NOMO-1 (cell line): Measurements from ENCODE around the gene SSTR3.

Experiments used
- DNase-seq, 2 experiments: peaks; one replicate each; lab custom pipeline; 2025; ENCODE audit not compliant: unreplicated experiment in 2 of 2; lab: John Stamatoyannopoulos, UW

Gene SSTR3

DNA sequence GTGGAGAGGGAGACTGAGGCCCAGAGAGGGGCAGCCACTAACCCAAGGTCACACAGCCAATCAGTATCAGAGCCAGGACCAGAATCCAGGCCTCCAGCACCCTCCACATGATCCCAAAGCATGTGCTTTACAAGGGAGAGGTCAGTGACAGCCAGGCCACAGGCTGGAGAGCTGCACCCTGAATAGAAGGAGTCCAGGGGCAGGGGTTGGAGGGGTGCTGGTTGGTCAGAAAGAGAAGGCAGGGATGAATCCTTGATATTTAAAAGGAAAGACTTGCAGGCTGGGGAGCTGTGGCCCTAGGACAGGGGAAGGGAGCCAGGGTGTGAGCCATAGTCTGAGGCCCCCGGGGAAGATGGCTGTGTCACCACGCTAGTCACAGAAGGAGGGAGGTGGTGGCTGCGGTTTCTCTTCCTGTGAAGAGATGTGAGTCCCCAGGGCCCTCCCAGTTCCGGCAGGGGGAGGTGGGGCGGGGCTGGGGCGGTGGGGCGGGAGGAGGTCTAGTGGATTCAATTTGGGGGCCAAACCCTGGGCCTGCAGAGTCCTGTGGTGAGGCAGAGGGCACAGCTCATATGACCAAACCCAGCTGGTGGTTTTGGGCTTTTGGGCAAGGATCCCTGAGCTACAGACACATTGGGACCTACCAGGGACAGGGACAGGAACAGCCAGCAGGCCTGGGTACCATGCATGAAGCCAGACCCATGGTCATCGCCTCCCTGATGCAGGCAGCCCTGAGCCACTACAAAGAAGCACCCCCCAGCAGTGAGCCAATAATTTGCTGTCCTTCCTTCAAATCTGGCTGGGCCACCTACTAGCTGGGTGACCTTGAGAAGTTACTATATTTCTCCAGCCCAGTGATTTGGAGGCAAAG, 17.8 kb upstream of the SSTR3 start:
- peak; percentile 79 to 85 for DNase-seq

DNA sequence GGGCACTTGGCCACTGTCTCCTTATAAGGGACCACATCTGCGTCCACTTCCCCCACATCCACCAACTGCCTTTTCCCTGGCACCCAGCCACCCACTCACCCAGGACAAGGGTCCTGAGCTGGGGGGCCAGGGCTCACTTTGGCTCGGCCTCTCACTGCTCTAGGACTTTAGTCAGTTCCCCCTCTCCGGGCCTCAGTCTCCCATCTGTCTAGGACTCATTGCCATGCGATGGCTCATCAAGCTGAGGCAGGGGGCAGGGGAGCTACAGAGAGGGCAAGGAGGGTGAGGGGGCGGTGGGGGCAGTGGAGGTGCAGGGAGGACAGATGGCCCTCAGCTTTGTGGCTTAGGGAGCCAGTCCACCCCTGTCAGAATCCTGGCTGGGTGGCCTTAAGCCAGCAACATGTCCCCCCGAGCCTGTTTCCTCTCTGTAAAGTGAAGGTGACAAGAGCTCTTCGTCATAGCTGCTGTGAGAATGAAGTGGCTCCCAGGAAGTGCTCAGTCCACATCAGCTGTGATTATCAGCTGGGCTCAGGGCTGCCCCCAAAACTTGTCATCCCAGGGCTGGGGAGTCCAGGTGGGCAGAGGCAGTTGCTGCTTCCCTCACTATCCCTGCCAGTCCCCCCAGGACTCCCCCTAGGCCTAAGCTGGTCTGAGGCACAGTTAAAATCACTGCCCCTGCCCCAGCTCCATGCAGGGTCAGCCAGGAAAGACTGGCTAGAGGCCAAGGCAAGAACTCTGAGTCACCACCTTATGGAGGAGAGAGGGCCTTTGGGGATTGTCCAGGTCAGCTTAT, 16.9 kb upstream of the SSTR3 start:
- DNase-seq: no peak

DNA sequence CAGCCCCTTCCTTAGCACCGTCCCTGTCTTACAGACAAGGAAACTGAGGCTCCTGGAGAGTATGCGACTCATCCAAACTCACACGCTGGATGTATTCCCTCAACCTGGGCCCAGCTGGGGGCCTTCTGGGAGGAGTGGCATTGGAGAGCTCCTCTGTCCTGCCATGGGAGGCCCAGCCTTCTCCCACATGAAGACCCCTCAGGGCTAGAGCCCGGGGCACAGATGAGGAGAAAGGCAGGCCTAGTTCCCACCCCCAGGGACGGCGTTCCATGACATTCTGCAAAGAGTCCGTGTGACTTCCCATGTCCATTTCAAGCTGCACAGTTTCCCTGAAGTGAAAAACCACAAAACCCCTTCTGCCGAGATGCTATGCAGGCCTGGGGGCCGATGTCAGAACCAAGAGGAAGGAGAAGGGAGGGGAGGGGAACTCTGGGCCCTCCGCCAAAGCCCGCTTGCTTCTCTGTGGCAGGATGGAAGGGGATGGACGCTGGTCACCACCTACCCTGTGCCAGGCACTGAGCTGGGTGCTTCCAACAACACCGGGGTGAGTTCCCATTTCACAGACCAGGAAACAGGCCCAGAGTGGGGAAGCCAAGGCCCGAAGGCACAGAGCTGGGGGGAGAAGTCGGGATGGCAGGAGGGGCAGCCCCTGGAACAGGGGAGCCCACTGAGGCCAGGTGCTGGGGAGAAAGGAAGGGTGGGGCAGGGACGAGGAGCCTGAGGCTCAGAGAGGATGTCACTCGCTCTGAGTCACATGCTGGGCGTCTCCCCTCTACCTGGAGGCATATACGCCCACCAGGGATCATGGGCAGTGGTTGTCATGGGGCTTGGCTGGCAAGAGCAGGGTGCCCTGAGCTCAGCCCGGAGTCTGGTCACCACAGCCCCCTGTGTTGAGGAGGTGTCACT, 16.1 kb upstream of the SSTR3 start:
- no peak for DNase-seq

GRCh38 chr22:37226514-37226913, 14.2 kb upstream of the SSTR3 start:
- no peak for DNase-seq

- DNase-seq: no peak
These were observed 13.8 kb upstream of the SSTR3 start for GRCh38 chr22:37226087-37226486.

DNA sequence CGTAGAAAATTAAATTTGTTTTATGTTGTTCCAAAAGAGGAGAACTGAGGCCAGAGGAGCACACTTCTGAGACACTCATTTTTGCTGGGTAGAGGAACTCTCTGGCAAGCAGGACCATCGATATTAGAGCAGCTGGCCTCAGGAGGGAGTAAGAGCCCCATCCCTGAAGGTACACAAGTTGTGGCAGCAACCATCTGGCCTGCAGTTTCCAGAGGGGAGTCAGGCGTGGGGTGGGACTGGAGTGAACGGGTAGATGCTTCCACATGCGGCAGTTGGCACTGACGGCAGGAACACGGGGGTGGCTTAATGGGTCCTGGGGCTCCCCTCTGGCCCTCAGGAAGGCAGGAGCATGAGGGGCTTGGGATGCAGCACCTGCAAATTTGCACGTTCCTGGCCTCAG, 13.2 kb upstream of the SSTR3 start:
- DNase-seq: no peak

DNA sequence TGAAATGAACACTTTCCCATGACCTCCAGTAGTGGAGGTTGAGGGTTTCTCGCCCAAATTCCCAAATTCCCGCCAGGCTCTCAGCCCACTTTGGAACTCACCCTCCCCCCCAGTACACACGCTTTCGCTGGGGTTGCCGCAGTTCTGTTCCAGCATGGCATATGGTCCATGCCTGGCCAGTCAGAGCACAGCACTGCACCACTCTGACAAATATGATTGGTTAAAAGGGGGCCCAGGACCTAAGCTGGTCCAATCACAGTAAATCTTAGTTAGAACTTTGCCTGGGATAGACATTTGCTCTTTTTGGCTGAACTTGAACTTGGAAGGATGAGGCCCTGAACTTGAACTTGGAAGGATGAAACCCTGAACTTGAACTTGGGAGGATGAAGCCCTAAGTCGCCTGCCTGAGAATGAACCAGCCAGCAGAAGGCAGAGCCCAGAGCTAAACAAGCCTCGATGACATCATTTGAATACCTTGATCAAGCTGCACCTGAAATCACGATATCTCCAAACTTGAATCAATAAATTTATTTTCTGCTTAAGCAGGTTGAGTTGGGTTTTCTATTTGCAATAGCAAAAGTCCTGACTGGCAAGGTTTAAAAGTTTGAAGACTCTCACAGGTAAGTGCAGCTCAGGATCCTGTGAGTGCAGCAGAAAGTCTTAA, 12.6 kb upstream of the SSTR3 start:
- no peak for DNase-seq

DNA sequence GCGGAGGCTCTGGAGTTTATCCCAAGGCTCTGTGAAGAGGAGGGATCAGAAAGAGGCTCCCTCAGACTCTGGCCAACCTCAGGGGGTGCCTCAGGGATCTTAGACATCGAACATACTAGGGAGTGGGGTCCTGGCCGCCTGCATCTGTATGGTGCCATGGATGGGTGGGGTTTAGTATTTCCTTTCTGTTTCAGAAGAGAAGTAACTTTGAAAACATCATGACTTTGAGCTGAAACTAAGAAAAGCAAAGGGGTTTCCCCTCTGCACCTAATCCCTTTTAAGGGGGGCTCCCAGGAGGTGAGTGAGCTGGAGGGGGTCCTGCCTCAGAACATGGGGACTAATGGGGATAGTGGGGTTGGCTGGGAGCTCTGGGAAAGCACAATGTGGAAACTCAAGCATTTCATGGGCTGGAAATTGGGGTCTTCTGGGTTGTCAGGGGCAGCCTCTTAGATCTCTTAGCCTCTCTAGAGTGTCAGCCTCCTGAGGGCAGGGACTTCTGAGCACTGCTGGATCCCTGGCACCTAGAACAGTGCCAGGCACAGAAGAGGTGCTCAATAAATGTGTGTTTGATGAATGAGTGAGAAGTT, 11.8 kb upstream of the SSTR3 start:
- no peak for DNase-seq

DNA sequence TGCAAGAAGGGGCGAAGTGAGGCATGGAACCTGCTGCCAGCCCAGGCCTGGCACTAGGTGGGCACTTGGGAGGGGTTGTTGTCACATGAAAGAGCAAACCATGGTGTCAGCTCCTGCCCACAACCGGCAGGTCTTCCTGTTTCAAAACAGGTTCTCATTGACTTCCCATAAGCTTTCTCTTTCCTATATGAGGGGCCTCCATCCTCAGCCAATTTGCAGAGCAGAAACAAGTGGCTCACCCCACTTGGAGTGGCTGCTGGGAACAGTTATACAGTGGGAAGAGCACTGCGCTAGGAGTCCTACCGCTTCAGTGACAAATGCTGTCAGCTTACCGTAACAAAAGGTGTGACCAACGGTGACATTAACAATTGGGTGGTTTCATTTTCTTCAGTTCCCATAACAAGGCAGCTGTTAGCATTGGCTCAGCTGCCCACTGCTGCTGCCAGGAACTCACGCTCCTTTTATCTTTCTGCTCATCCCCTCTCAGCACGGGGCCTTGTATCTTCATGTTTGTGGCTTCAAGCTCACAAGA, 10.2 kb upstream of the SSTR3 start:
- peak in 1 of 2 experiments; percentile 40 for DNase-seq

GRCh38 chr22:37221424-37222333, 9.4 kb upstream of the SSTR3 start:
- DNase-seq: no peak

- DNase-seq: no peak
These were observed 8.3 kb upstream of the SSTR3 start for GRCh38 chr22:37220543-37220981.

GRCh38 chr22:37219533-37219932, 7.3 kb upstream of the SSTR3 start:
- DNase-seq: no peak

DNA sequence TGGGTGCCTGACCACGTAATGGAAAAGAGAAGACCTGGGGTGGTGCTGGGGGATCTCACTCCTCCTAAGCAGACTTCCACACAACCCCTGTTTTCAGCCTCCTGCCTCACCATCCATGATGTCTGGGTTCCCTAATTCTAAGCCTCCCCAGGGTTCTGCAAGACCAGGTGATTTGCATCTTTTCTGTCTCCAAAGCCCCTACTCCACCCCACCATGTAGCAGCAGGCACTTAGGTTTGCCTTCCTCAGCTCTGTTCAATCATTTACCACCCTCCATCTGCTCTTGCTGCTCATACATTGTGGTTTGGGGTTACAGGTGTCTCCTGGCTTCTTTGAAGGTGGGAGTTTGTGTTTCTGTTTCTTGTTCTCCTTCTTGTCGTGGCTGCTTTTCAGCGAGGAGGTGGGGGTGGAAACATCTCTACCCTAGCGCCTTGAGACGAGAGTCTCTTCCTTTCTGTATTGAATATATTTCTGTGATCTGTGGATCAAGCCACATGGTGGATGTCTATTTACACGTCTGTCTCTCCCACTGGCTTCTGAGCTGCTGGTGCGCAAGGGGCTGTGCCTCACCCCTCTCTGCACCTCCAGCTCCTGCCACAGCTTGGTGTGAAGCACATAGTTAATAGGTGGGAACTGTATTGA, 6.6 kb upstream of the SSTR3 start:
- DNase-seq: no peak

DNA sequence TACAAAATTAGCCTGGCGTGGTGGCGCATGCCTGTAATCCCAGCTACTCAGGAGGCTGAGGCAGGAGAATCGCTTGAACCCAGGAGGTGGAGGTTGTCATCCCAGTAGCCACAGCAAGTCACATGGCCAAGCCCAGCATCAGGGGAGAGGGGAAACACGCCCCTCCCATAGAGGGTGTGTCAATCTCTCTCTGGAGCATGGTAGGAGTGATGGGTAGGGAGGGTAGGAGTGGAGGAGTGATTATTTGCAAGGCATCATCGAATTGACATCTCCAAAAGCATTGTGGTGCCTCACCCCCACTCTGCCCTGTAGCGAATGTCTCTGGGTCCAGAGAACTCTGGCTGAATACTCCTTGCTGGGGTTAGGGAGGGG, 6.1 kb upstream of the SSTR3 start:
- no peak for DNase-seq

DNA sequence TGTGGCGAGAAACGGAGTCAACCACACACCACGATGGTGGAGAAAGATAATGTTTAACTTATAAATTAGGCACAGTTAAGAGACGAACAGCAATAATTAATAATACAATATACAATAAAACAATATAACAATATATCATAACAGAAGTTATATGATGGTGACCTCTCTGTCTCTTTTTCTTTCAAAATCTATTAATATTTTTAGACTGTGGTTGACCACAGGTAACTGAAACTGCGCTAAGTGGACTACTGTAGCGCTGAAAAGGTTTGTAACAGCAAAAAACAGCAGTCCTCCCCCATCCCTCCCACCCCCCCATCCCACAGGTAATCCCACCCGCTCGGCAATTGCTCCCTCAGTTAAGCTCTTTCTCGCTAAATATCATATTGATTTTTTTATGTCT, 3.6 kb upstream of the SSTR3 start:
- DNase-seq: no peak

DNA sequence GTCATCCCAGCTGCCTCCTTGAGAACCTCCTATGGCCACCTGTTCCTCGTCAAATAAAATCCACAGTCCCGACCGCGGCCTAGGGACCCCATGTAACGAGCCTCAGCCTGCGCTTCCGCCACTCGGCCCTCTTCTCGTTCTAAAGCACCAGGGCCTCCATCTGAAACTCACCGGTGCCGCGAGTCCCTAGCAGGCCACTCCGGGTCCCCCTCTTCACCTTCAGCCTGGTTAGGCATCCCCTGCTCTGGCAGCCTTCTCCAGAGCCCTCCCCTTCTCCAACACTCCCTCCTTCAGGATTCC, 2.4 kb upstream of the SSTR3 start:
- DNase-seq: no peak

DNA sequence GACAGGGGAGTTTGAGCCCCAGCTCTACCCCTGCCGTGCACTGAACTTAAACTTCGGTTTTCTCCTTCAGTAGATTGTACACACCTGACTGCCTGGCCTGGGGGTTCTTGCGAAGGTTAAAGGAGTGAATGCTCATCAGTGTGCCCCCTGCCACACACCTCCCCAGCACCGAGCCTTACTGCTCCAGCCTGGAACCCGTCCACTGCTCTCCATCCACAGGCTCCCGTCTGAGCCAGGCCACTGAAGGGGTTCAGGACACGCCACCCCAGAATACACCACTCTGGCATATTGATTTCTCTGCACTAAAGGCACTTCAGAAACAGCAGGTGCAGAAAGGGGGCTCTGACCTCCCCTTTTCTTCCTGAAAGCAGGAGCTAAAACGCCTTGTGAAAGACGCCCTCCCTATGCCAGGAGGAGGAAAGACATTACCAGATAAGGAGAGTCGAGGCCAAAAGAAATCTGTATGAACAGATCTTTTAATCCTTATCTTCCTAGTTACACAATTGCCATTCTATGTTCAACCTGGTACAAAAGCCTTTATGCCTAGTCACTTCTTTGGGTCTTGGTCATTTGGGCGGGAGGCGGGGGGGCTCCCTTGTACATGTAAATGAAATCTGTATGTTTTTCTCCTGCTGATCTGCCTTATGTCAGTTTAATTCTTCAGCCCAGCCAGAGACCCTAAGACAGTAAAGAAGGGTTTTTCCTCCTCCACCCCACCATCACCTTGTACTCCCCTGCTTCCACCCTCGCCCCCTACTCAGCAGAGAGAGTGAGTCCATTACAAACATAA, 1.9 kb upstream of the SSTR3 start:
- DNase-seq: no peak
